ENCODE data around the gene SGPL1. TPM values are rescaled to one million over a fixed set of nuclear protein-coding genes. Genes with fewer than 3 reads are reported as not detected.

The SGPL1 gene
- total RNA-seq, 1 donor from 2014 or later = 89.9 TPM

GRCh38 chr10:70772627-70773026 is 43.1 kb upstream of the SGPL1 start:
- DNase-seq (ENCODE audit: low spot score in 2 of 2, unreplicated experiment in 2 of 2) = peak in 1 of 2 experiments; percentile 29
- no peak overlapping the region for H3K27ac Mint-ChIP-seq
- H3K27me3 Mint-ChIP-seq (ENCODE audit: low read depth) = peaks cover 2% of the 10 kb centered on the region
- TF ChIP-seq CTCF (IDR thresholded peaks at IDR 0.05; ENCODE audit: unreplicated experiment) = no peak
- no peaks in the 10 kb centered on the region for H3K4me1 Mint-ChIP-seq
- H3K4me3 Mint-ChIP-seq = no peak overlapping the region
- H3K36me3 Mint-ChIP-seq = no peaks in the 10 kb centered on the region
- H3K9me3 Mint-ChIP-seq = no peaks in the 10 kb centered on the region

- Mint-ChIP-seq H3K36me3 (no peaks in the 10 kb centered on the region), H3K27me3 (ENCODE audit: low read depth) (no peaks in the 10 kb centered on the region), H3K4me3 (no peak overlapping the region), H3K4me1 (no peaks in the 10 kb centered on the region), H3K27ac (no peak overlapping the region), H3K9me3 (no peaks in the 10 kb centered on the region)
- no peak for TF ChIP-seq CTCF (IDR thresholded peaks at IDR 0.05; ENCODE audit: unreplicated experiment)
- peak in 1 of 2 experiments; percentile 29 for DNase-seq (ENCODE audit: low spot score in 2 of 2, unreplicated experiment in 2 of 2)
These were observed 42.3 kb upstream of the SGPL1 start for GRCh38 chr10:70773461-70773860.

- H3K4me1 Mint-ChIP-seq = no peaks in the 10 kb centered on the region
- TF ChIP-seq CTCF (IDR thresholded peaks at IDR 0.05; ENCODE audit: unreplicated experiment) = no peak
- H3K4me3 Mint-ChIP-seq = no peak overlapping the region
- H3K27me3 Mint-ChIP-seq (ENCODE audit: low read depth) = no peaks in the 10 kb centered on the region
- H3K27ac Mint-ChIP-seq = no peak overlapping the region
- no peaks in the 10 kb centered on the region for H3K9me3 Mint-ChIP-seq
- H3K36me3 Mint-ChIP-seq = no peaks in the 10 kb centered on the region
- peak in 1 of 2 experiments; percentile 28 for DNase-seq (ENCODE audit: low spot score in 2 of 2, unreplicated experiment in 2 of 2)
These were observed 41.6 kb upstream of the SGPL1 start for GRCh38 chr10:70773965-70774809.

GRCh38 chr10:70774810-70775678 is 40.7 kb upstream of the SGPL1 start:
- Mint-ChIP-seq H3K36me3 (no peaks in the 10 kb centered on the region), H3K4me1 (no peaks in the 10 kb centered on the region), H3K9me3 (no peaks in the 10 kb centered on the region), H3K27ac (no peak overlapping the region), H3K27me3 (ENCODE audit: low read depth) (no peaks in the 10 kb centered on the region), H3K4me3 (no peak overlapping the region)
- DNase-seq (ENCODE audit: low spot score in 2 of 2, unreplicated experiment in 2 of 2) = peak in 1 of 2 experiments; percentile 47
- no peak for TF ChIP-seq CTCF (IDR thresholded peaks at IDR 0.05; ENCODE audit: unreplicated experiment)

GRCh38 chr10:70775679-70776454 is 39.9 kb upstream of the SGPL1 start:
- no peak overlapping the region for H3K27ac Mint-ChIP-seq
- no peaks in the 10 kb centered on the region for H3K36me3 Mint-ChIP-seq
- no peak for TF ChIP-seq CTCF (IDR thresholded peaks at IDR 0.05; ENCODE audit: unreplicated experiment)
- peak in 1 of 2 experiments; percentile 19 for DNase-seq (ENCODE audit: low spot score in 2 of 2, unreplicated experiment in 2 of 2)
- no peak overlapping the region for H3K4me3 Mint-ChIP-seq
- no peaks in the 10 kb centered on the region for H3K4me1 Mint-ChIP-seq
- no peaks in the 10 kb centered on the region for H3K9me3 Mint-ChIP-seq
- no peaks in the 10 kb centered on the region for H3K27me3 Mint-ChIP-seq (ENCODE audit: low read depth)

Measured in mesothelial cell of epicardium (in vitro differentiated cells).